Brain microvascular endothelial cell (primary cell): ENCODE results near the gene MDGA2.
A peak's percentile ranks its signal among the peaks of the same experiment; 100 is the strongest.

ENCODE experiments used
- DNase-seq: peaks from one replicate; pipeline ENCODE4 v3.0.0-alpha.2; 2020
- H3K27ac ChIP-seq: fragments of 250-450 bp; sonication (Bioruptor Pico); 2 replicates; pipeline ENCODE4 v1.5.1; 2020; ENCODE audit warnings: mild to moderate bottlenecking, moderate library complexity
- H3K27me3 ChIP-seq: fragments of 250-450 bp; sonication (Bioruptor Pico); replicated peaks from 2 replicates; pipeline ENCODE4 v1.5.1; 2020; ENCODE audit warnings: mild to moderate bottlenecking
- H3K36me3 ChIP-seq: fragments of 250-450 bp; sonication (Bioruptor Pico); replicated peaks from 2 replicates; pipeline ENCODE4 v1.5.1; 2020; ENCODE audit warnings: mild to moderate bottlenecking
- H3K4me3 ChIP-seq: 2 replicates; pipeline ENCODE4 v1.5.1; 2011; ENCODE audit warnings: low read depth, mild to moderate bottlenecking, control low read depth, low read length, moderate library complexity
- CTCF ChIP-seq: IDR thresholded peaks from 2 replicates; pipeline ENCODE4 v1.5.1; 2011; ENCODE audit warnings: low read depth, mild to moderate bottlenecking, moderate library complexity, low read length, control low read depth, inconsistent platforms; ENCODE audit errors: missing control alignments
- in situ Hi-C: cut with HindIII; loops from 2 replicates; pipeline ENCODE4 v1.10.0; 2017; ENCODE audit warnings: low sequenced_read_pairs, low pct_ligation_motif_present

Gene MDGA2

GRCh38 chr14:47278233-47278842, 397.1 kb downstream of the MDGA2 start:
- TF ChIP-seq CTCF, result peak; percentile 93

GRCh38 chr14:47277703-47278102, 397.7 kb downstream of the MDGA2 start:
- in situ Hi-C loops, result no loop called here
- DNase-seq, result no peak

More at GRCh38 chr14:47278233-47278842, 397.1 kb downstream of the MDGA2 start:
- no peaks in the 10 kb centered on the region for H3K36me3 ChIP-seq
- in situ Hi-C loops, result no loop called here
- H3K4me3 ChIP-seq, result no peak overlapping the region
- no peaks in the 10 kb centered on the region for H3K27me3 ChIP-seq
- DNase-seq, result peak; percentile 45
- no peak overlapping the region for H3K27ac ChIP-seq

GRCh38 chr14:47276931-47277330, 398.5 kb downstream of the MDGA2 start:
- H3K36me3 ChIP-seq, result no peaks in the 10 kb centered on the region
- DNase-seq, result no peak
- H3K27me3 ChIP-seq, result no peaks in the 10 kb centered on the region
- in situ Hi-C loops, result no loop called here
- no peak overlapping the region for H3K27ac ChIP-seq
- no peak overlapping the region for H3K4me3 ChIP-seq
- no peak for TF ChIP-seq CTCF

More at GRCh38 chr14:47277703-47278102, 397.7 kb downstream of the MDGA2 start:
- no peak for TF ChIP-seq CTCF
- Histone ChIP-seq H3K27me3 (no peaks in the 10 kb centered on the region), H3K27ac (no peak overlapping the region), H3K36me3 (no peaks in the 10 kb centered on the region), H3K4me3 (no peak overlapping the region)

- in situ Hi-C loops, result no loop called here
- no peaks in the 10 kb centered on the region for H3K36me3 ChIP-seq
- H3K27me3 ChIP-seq, result no peaks in the 10 kb centered on the region
- no peak overlapping the region for H3K4me3 ChIP-seq
- H3K27ac ChIP-seq, result no peak overlapping the region
- TF ChIP-seq CTCF, result no peak
- DNase-seq, result no peak
Measured at GRCh38 chr14:47273939-47274338, 401.5 kb downstream of the MDGA2 start.

- Histone ChIP-seq H3K4me3 (no peak overlapping the region), H3K27me3 (no peaks in the 10 kb centered on the region), H3K27ac (no peak overlapping the region), H3K36me3 (no peaks in the 10 kb centered on the region)
- no peak for TF ChIP-seq CTCF
- in situ Hi-C loops, result no loop called here
- no peak for DNase-seq
Measured at GRCh38 chr14:47270715-47271114, 404.7 kb downstream of the MDGA2 start.
